H9 (cell line): ENCODE measurements around the gene ANO2. TPM values are rescaled to one million over a fixed set of nuclear protein-coding genes. Genes with fewer than 3 reads are reported as not detected.

Source experiments
- DNase-seq: peaks from one replicate; pipeline ENCODE4 v3.0.0-alpha.2; 2017
- H2AFZ ChIP-seq: one replicate; pipeline ENCODE4 v1.6.1; 2013; ENCODE audit warnings: mild to moderate bottlenecking, low read length, control low read depth, moderate library complexity
- H2AK5ac ChIP-seq: 2 replicates; pipeline ENCODE4 v1.6.1; 2013; ENCODE audit warnings: low read length, control low read depth, mixed read lengths; ENCODE audit not compliant: insufficient read length
- H2BK120ac ChIP-seq: one replicate; pipeline ENCODE4 v1.6.1; 2013; ENCODE audit warnings: low read depth, mild to moderate bottlenecking, low read length, control low read depth, inconsistent platforms; ENCODE audit not compliant: poor library complexity, severe bottlenecking
- H2BK12ac ChIP-seq: 2 replicates; pipeline ENCODE4 v1.6.1; 2013; ENCODE audit warnings: low read length, control low read depth, mixed read lengths, low read depth; ENCODE audit not compliant: insufficient read length
- H2BK15ac ChIP-seq: 2 replicates; pipeline ENCODE4 v1.6.1; 2013; ENCODE audit warnings: low read depth, low read length, control low read depth
- H2BK20ac ChIP-seq: one replicate; pipeline ENCODE4 v1.6.1; 2013; ENCODE audit warnings: low read depth, mild to moderate bottlenecking, low read length, control low read depth, inconsistent platforms; ENCODE audit not compliant: poor library complexity, severe bottlenecking
- H2BK5ac ChIP-seq: 2 replicates; pipeline ENCODE4 v1.6.1; 2013; ENCODE audit warnings: low read length, control low read depth, mixed read lengths; ENCODE audit not compliant: insufficient read length
- H3K14ac ChIP-seq: 2 replicates; pipeline ENCODE4 v1.6.1; 2013; ENCODE audit warnings: low read length, control low read depth; ENCODE audit not compliant: insufficient read depth
- H3K18ac ChIP-seq: 2 replicates; pipeline ENCODE4 v1.6.1; 2013; ENCODE audit warnings: low read depth, mild to moderate bottlenecking, mixed read lengths, low read length, control low read depth; ENCODE audit not compliant: insufficient read length
- H3K23ac ChIP-seq: 2 replicates; pipeline ENCODE4 v1.6.1; 2013; ENCODE audit warnings: low read length, control low read depth, mixed read lengths, low read depth; ENCODE audit not compliant: insufficient read length
- H3K23me2 ChIP-seq: 2 replicates; pipeline ENCODE4 v1.6.1; 2013; ENCODE audit warnings: low read depth, mild to moderate bottlenecking, mixed read lengths, low read length, control low read depth; ENCODE audit not compliant: insufficient read length, poor library complexity, severe bottlenecking
- H3K27ac ChIP-seq: 2 replicates; pipeline ENCODE4 v1.5.1; 2013; ENCODE audit warnings: low read length, control low read depth, mixed read lengths, low read depth; ENCODE audit not compliant: insufficient read length
- H3K27me3 ChIP-seq: 2 replicates; pipeline ENCODE4 v1.6.1; 2013; ENCODE audit warnings: low read length, control low read depth, inconsistent platforms; ENCODE audit not compliant: insufficient read depth
- H3K4ac ChIP-seq: 2 replicates; pipeline ENCODE4 v1.6.1; 2013; ENCODE audit warnings: low read depth, mild to moderate bottlenecking, control low read depth, inconsistent platforms, low read length, moderate library complexity
- H3K4me1 ChIP-seq: 2 replicates; pipeline ENCODE4 v1.6.1; 2013; ENCODE audit warnings: low read length, control low read depth, inconsistent platforms; ENCODE audit not compliant: insufficient read depth
- H3K4me2 ChIP-seq: 2 replicates; pipeline ENCODE4 v1.6.1; 2013; ENCODE audit warnings: low read length, control low read depth, mixed read lengths; ENCODE audit not compliant: insufficient read length, insufficient read depth
- H3K56ac ChIP-seq: 2 replicates; pipeline ENCODE4 v1.6.1; 2013; ENCODE audit warnings: low read depth, mild to moderate bottlenecking, mixed read lengths, low read length, control low read depth; ENCODE audit not compliant: insufficient read length
- H3K79me1 ChIP-seq: 2 replicates; pipeline ENCODE4 v1.6.1; 2013; ENCODE audit warnings: low read depth, mild to moderate bottlenecking, moderate library complexity, low read length, control low read depth, inconsistent platforms; ENCODE audit not compliant: insufficient read depth, poor library complexity, severe bottlenecking
- H3K79me2 ChIP-seq: 2 replicates; pipeline ENCODE4 v1.6.1; 2013; ENCODE audit warnings: low read length, control low read depth, inconsistent platforms; ENCODE audit not compliant: insufficient read depth
- H3K9ac ChIP-seq: 2 replicates; pipeline ENCODE4 v1.6.1; 2013; ENCODE audit warnings: low read length, control low read depth, mixed read lengths; ENCODE audit not compliant: insufficient read length; ENCODE audit errors: extremely low read depth
- H3K9me3 ChIP-seq: one replicate; pipeline ENCODE4 v1.6.1; 2013; ENCODE audit warnings: low read depth, low read length, inconsistent platforms; ENCODE audit not compliant: control insufficient read depth
- H3T11ph ChIP-seq: one replicate; pipeline ENCODE4 v1.6.1; 2013; ENCODE audit warnings: mild to moderate bottlenecking, low read length, control low read depth, inconsistent platforms
- H4K20me1 ChIP-seq: one replicate; pipeline ENCODE4 v1.6.1; 2013; ENCODE audit not compliant: control insufficient read depth, insufficient read length, insufficient read depth
- H4K5ac ChIP-seq: 2 replicates; pipeline ENCODE4 v1.6.1; 2013; ENCODE audit warnings: low read depth, mild to moderate bottlenecking, mixed read lengths, low read length, control low read depth; ENCODE audit not compliant: insufficient read length
- H4K8ac ChIP-seq: replicated peaks from 2 replicates; pipeline ENCODE4 v1.6.1; 2013; ENCODE audit warnings: low read length, control low read depth, mixed read lengths, low read depth; ENCODE audit not compliant: insufficient read length
- H4K91ac ChIP-seq: 2 replicates; pipeline ENCODE4 v1.6.1; 2013; ENCODE audit warnings: low read depth, mild to moderate bottlenecking, moderate library complexity, mixed read lengths, low read length, control low read depth; ENCODE audit not compliant: insufficient read length
- H3K27ac Mint-ChIP-seq, 3 experiments: 2 replicates in 2 of 3; 3 replicates in 1 of 3; pipeline ENCODE4 v1.8.0; 2020 to 2021; ENCODE audit warnings: mixed read lengths in 3 of 3, mild to moderate bottlenecking in 1 of 3, moderate library complexity in 1 of 3
- H3K27me3 Mint-ChIP-seq: 2 replicates; pipeline ENCODE4 v1.8.0; 2021; ENCODE audit warnings: low read depth, mild to moderate bottlenecking, moderate library complexity, mixed read lengths
- H3K36me3 Mint-ChIP-seq, 3 experiments: 2 replicates in 2 of 3; 3 replicates in 1 of 3; pipeline ENCODE4 v1.8.0; 2020 to 2021; ENCODE audit warnings: low read depth in 3 of 3, mixed read lengths in 3 of 3; ENCODE audit not compliant: insufficient read depth in 1 of 3
- H3K4me1 Mint-ChIP-seq, 2 experiments: 2 replicates each; pipeline ENCODE4 v1.8.0; 2020; ENCODE audit warnings: mixed read lengths in 2 of 2
- H3K4me3 Mint-ChIP-seq, 2 experiments: 2 replicates in 1 of 2; 3 replicates in 1 of 2; pipeline ENCODE4 v1.8.0; 2020 to 2021; ENCODE audit warnings: mild to moderate bottlenecking in 2 of 2, mixed read lengths in 2 of 2, moderate library complexity in 1 of 2
- H3K9me3 Mint-ChIP-seq, 2 experiments: 2 replicates in 1 of 2; 3 replicates in 1 of 2; pipeline ENCODE4 v1.8.0; 2020; ENCODE audit warnings: mild to moderate bottlenecking in 2 of 2, mixed read lengths in 2 of 2, moderate library complexity in 1 of 2
- WGBS: extraction: QIAGEN DNeasy Blood & Tissue Kit; methylation state at CpG from one replicate; pipeline ENCODE4 v1.1.7; 2013; ENCODE audit warnings: missing lambda C conversion rate, low lambda C conversion rate, mixed read lengths; ENCODE audit not compliant: insufficient read length; ENCODE audit errors: extremely low coverage; 5-methylcytosine and 5-hydroxymethylcytosine counted together
- total RNA-seq: library from RNA; stranded (reverse); gene quantifications from 2 replicates; pipeline ENCODE4 v1.2.1, GENCODE V29; 2021
- TF ChIP-seq, protein P1 (sequence below): fragments of 200-600 bp; sonication (generic); conservative IDR thresholded peaks from 3 replicates; pipeline ENCODE4 v1.8.0; 2021; ENCODE audit warnings: antibody characterized with exemption, mild to moderate bottlenecking

The ANO2 gene
- total RNA-seq, 1 experiment from 2014 or later: 3.8 TPM

DNA sequence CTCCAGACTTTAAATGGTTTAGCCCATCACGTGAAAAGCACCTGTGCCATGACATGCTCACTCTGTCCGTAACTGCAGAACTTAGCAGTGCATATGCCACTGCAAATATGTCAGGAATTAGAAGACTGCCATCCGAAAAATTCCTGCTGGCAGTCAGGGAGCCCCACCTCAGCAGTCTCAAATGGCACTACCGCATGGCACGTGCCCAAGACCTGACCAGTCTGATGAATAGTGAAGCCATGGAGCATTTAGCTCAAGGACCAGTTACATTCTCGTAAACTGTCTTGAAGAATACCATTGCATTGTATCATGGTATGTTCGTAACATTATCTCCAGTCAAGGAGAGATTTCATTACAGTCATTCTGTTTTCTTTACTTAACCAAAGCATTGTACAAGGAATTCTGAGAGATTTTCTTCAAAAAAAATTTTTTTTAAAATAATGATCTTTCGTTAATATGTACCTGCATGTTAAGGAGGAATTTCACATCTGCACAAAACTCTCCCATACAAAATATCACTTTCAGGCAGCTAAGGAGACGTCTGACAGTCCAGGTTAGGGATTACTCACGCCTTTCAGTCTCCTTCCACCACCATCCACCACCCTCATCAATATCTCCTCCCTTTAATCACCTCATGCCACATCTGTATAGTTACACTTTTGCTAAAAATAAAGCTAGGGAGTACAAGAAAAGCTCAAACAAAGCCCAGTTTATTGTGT is 138.5 kb downstream of the ANO2 start:
- Histone ChIP-seq H2AFZ (no peak overlapping the region), H3K23ac (no peak overlapping the region), H2BK120ac (no peak overlapping the region), H3K79me2 (no peaks in the 10 kb centered on the region), H3K4me2 (no peak overlapping the region), H2AK5ac (no peak overlapping the region), H3K9ac (no peak overlapping the region), H2BK15ac (no peak overlapping the region), H3K4ac (no peak overlapping the region), H4K91ac (no peak overlapping the region), H4K20me1 (no peaks in the 10 kb centered on the region), H3K14ac (no peak overlapping the region), H3K9me3 (no peaks in the 10 kb centered on the region), H3K79me1 (no peaks in the 10 kb centered on the region), H2BK12ac (no peak overlapping the region), H3K56ac (no peak overlapping the region), H3T11ph (no peak overlapping the region), H3K27me3 (no peaks in the 10 kb centered on the region), H3K4me1 (no peaks in the 10 kb centered on the region), H4K8ac (no peak overlapping the region), H2BK5ac (no peak overlapping the region), H3K18ac (no peak overlapping the region), H3K27ac (no peak overlapping the region), H4K5ac (no peak overlapping the region), H3K23me2 (no peaks in the 10 kb centered on the region), H2BK20ac (no peak overlapping the region)
- TF ChIP-seq, protein P1, sequence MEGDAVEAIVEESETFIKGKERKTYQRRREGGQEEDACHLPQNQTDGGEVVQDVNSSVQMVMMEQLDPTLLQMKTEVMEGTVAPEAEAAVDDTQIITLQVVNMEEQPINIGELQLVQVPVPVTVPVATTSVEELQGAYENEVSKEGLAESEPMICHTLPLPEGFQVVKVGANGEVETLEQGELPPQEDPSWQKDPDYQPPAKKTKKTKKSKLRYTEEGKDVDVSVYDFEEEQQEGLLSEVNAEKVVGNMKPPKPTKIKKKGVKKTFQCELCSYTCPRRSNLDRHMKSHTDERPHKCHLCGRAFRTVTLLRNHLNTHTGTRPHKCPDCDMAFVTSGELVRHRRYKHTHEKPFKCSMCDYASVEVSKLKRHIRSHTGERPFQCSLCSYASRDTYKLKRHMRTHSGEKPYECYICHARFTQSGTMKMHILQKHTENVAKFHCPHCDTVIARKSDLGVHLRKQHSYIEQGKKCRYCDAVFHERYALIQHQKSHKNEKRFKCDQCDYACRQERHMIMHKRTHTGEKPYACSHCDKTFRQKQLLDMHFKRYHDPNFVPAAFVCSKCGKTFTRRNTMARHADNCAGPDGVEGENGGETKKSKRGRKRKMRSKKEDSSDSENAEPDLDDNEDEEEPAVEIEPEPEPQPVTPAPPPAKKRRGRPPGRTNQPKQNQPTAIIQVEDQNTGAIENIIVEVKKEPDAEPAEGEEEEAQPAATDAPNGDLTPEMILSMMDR: no peak
- H3K27ac Mint-ChIP-seq: peak overlapping the region in 1 of 3 experiments; percentile 70; a peak in 1 of 7 replicates
- no peak for DNase-seq
- H3K4me1 Mint-ChIP-seq: peaks cover 13 to 15% of the 10 kb centered on the region in 2 experiments
- peaks cover 5% of the 10 kb centered on the region for H3K27me3 Mint-ChIP-seq
- no peaks in the 10 kb centered on the region for H3K36me3 Mint-ChIP-seq
- H3K4me3 Mint-ChIP-seq: no peak overlapping the region
- no CpG with 5 or more reads among the region's 10 CpGs for WGBS
- H3K9me3 Mint-ChIP-seq: no peaks in the 10 kb centered on the region
